PFSK-1 (cell line): Measurements from ENCODE around the gene KRTAP4-12.
"Not testable (repeated sequence)": the region's sequence is repeated elsewhere in the genome, so short reads cannot be mapped to it uniquely, and the experiment has no call there.

Experiments
- FOXP2 ChIP-seq: optimal IDR thresholded peaks from 2 replicates; pipeline ENCODE3; 2011; ENCODE audit warnings: borderline replicate concordance, control low read depth, inconsistent platforms; ENCODE audit not compliant: insufficient read depth; ENCODE audit errors: extremely low read length, extremely low read depth
- POLR2AphosphoS5 ChIP-seq: IDR thresholded peaks from 2 replicates; pipeline ENCODE4 v1.6.1; 2012; ENCODE audit warnings: low read depth, mild to moderate bottlenecking, control low read depth, low read length, moderate library complexity
- REST ChIP-seq, 2 experiments: IDR thresholded peaks; 2 replicates each; pipeline versions ENCODE4 v1.6.1 to v1.8.0; 2011 to 2012; ENCODE audit warnings: low read depth in 2 of 2, low read length in 2 of 2, control low read depth in 1 of 2, inconsistent platforms in 1 of 2, mild to moderate bottlenecking in 1 of 2, moderate library complexity in 1 of 2; ENCODE audit not compliant: insufficient read depth in 1 of 2
- SIN3A ChIP-seq: IDR thresholded peaks from 2 replicates; pipeline ENCODE4 v1.6.1; 2012; ENCODE audit warnings: mild to moderate bottlenecking, low read length, moderate library complexity, borderline replicate concordance; ENCODE audit not compliant: insufficient read depth
- TAF1 ChIP-seq: IDR thresholded peaks from 2 replicates; pipeline ENCODE4 v1.6.1; 2012; ENCODE audit warnings: low read length, control low read depth, borderline replicate concordance; ENCODE audit not compliant: insufficient read depth

KRTAP4-12 gene

GRCh38 chr17:41101586-41102259, 22.3 kb downstream of the KRTAP4-12 start, which contains the start of gene KRTAP4-16:
TSS of gene KRTAP4-16 (minus strand) at chr17:41102209. CDS start at chr17:41102209, 0 bp downstream.
- no peak for TF ChIP-seq FOXP2
- TF ChIP-seq SIN3A, result no peak
- no peak for TF ChIP-seq POLR2AphosphoS5
- TF ChIP-seq REST (IDR thresholded peaks at IDR 0.05; ENCODE audit: insufficient read depth in 1 of 2, low read depth in 2 of 2, low read length in 2 of 2), result no peak
- TF ChIP-seq TAF1, result no peak

- TF ChIP-seq TAF1 (no peak), FOXP2 (no peak), POLR2AphosphoS5 (no peak), SIN3A (no peak), REST (IDR thresholded peaks at IDR 0.05; ENCODE audit: insufficient read depth in 1 of 2, low read depth in 2 of 2, low read length in 2 of 2) (no peak)
These were observed 25.5 kb downstream of the KRTAP4-12 start for GRCh38 chr17:41098481-41098880.

GRCh38 chr17:41098042-41098441, 25.9 kb downstream of the KRTAP4-12 start, which contains the start of gene KRTAP4-8:
TSS of gene KRTAP4-8 (minus strand) at chr17:41098142. CDS start at chr17:41098084, 58 bp downstream.
- TF ChIP-seq POLR2AphosphoS5 (no peak), FOXP2 (no peak), REST (IDR thresholded peaks at IDR 0.05; ENCODE audit: insufficient read depth in 1 of 2, low read depth in 2 of 2, low read length in 2 of 2) (no peak), SIN3A (no peak), TAF1 (no peak)

- no peak for TF ChIP-seq SIN3A
- no peak for TF ChIP-seq TAF1
- no peak for TF ChIP-seq FOXP2
- no peak for TF ChIP-seq POLR2AphosphoS5
- no peak for TF ChIP-seq REST (IDR thresholded peaks at IDR 0.05; ENCODE audit: insufficient read depth in 1 of 2, low read depth in 2 of 2, low read length in 2 of 2)
These were observed 27.9 kb downstream of the KRTAP4-12 start for GRCh38 chr17:41096055-41096454.

GRCh38 chr17:41084100-41084856, 39.7 kb downstream of the KRTAP4-12 start, which contains the start of gene KRTAP4-7:
TSS of gene KRTAP4-7 (plus strand) at chr17:41084150. CDS start at chr17:41084207, 57 bp downstream.
- TF ChIP-seq SIN3A; TAF1; REST (IDR thresholded peaks at IDR 0.05; ENCODE audit: insufficient read depth in 1 of 2, low read depth in 2 of 2, low read length in 2 of 2): not testable (repeated sequence)
